Adrenal gland (tissue), 5 donors: ENCODE results near the gene FLRT1.

Source experiments
- POLR2A ChIP-seq, 2 donors: fragments of 450-650 bp; IDR thresholded peaks; one replicate each; pipeline ENCODE4 v1.6.1; 2017; ENCODE audit warnings: antibody characterized with exemption in 2 of 2, mild to moderate bottlenecking in 2 of 2, moderate library complexity in 1 of 2
- TF ChIP-seq, protein P1 (sequence below), 6 experiments: fragments of 450-650 bp in 4 of 6; fragments of 200-600 bp in 2 of 6; sonication (generic) in 1 of 6; IDR thresholded peaks; 1 replicate in 5 of 6; 2 replicates in 1 of 6; pipeline versions ENCODE4 v1.5.1 to v1.8.0; 2016 to 2021; ENCODE audit warnings: antibody characterized with exemption in 6 of 6, mild to moderate bottlenecking in 2 of 6, moderate library complexity in 1 of 6
- donor health status: DM: no; HTN: no; CAD: no.

DNA sequence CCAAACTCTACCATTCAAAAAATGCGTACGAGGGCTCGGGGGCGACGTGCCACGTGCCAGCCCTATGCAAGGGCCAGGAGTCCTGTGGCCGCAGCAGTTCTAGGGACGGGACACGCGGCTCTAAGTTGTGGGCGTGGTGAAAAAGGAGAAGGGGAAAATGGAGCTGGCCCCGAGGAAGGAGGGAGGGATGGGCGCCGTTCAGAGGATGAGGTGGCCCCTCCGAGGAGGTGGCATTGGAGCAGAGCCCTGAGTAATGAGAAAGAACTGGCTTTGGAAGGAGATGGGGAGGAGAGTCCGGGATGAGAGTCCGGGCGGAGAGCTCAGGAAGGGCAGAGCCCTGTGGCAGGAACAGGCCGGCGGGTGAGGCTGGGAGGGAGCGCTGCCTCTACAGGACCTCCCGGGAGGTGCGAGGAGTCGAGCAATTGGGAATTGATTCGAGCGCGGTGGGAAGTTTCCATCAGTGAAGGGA lies 28.5 kb upstream of the FLRT1 start:
- TF ChIP-seq, protein P1, sequence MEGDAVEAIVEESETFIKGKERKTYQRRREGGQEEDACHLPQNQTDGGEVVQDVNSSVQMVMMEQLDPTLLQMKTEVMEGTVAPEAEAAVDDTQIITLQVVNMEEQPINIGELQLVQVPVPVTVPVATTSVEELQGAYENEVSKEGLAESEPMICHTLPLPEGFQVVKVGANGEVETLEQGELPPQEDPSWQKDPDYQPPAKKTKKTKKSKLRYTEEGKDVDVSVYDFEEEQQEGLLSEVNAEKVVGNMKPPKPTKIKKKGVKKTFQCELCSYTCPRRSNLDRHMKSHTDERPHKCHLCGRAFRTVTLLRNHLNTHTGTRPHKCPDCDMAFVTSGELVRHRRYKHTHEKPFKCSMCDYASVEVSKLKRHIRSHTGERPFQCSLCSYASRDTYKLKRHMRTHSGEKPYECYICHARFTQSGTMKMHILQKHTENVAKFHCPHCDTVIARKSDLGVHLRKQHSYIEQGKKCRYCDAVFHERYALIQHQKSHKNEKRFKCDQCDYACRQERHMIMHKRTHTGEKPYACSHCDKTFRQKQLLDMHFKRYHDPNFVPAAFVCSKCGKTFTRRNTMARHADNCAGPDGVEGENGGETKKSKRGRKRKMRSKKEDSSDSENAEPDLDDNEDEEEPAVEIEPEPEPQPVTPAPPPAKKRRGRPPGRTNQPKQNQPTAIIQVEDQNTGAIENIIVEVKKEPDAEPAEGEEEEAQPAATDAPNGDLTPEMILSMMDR (IDR thresholded peaks at IDR 0.05): no peak
- no peak for TF ChIP-seq POLR2A (IDR thresholded peaks at IDR 0.05)
